Stimulated activated naive CD8-positive, alpha-beta T cell treated with anti-CD3 and anti-CD28 coated beads, Interleukin-15, Interleukin-2, amounts not matched to agents 100 U/mL and 50 U/mL, for 24 hours (primary cell): ENCODE results near the gene GSE1.
A peak's percentile ranks its signal among the peaks of the same experiment; 100 is the strongest.

Experiments
- ATAC-seq: fragments of 150-1000 bp; cut with Tn5 transposase; one replicate; pipeline ENCODE4 v1.10.0; 2021
- DNase-seq: peaks from one replicate; pipeline ENCODE4 v3.0.0; 2021

Gene GSE1

GRCh38 chr16:85607321-85607765 is 5.8 kb upstream of the GSE1 start:
- DNase-seq (no peak), ATAC-seq (no peak)

- ATAC-seq = no peak
- no peak for DNase-seq
These were observed 5.2 kb upstream of the GSE1 start for GRCh38 chr16:85607796-85608514.

DNA sequence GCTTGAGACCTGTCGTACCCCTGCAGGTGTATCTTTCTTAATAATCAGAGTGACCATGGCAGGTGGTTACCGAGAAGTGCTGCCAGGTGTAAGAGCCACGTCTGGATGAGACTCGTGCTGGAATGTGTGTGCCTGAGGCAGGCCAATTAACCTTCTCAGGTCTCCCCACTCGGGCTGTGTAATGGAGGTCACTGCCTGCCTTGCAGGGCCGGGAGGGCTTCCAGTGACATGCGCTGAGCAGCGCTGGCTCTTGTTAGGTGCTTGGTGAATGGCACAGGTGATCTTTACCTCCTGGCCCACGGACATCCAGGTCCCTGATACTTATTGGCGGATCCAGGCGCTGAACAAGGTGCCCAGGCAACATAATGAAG is 4.6 kb upstream of the GSE1 start:
- ATAC-seq (no peak), DNase-seq (no peak)

- no peak for DNase-seq
- no peak for ATAC-seq
These were observed 4.2 kb upstream of the GSE1 start for GRCh38 chr16:85608887-85609286.

GRCh38 chr16:85609539-85609938 is 3.6 kb upstream of the GSE1 start:
- ATAC-seq = no peak
- DNase-seq = no peak

DNA sequence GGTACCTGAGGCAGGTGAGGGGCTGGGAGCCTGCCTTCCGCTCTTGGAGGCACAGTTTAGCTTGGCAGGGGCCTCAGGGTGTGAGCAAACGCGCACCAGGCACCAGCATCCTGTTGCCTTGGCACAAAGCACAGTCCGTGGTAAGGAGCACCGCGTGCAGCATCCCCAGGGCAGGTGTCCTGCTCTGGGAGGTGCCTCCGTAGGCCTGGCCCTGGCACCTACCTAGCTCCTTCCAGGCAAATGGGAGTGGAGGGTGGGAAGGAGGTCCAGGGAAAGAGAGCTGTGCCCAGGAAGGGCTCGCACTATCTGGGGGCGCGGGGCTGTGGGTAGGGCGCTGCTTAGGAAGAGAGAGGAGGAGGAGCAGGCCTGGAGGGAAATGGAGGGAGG is 3.1 kb upstream of the GSE1 start:
- no peak for DNase-seq

DNA sequence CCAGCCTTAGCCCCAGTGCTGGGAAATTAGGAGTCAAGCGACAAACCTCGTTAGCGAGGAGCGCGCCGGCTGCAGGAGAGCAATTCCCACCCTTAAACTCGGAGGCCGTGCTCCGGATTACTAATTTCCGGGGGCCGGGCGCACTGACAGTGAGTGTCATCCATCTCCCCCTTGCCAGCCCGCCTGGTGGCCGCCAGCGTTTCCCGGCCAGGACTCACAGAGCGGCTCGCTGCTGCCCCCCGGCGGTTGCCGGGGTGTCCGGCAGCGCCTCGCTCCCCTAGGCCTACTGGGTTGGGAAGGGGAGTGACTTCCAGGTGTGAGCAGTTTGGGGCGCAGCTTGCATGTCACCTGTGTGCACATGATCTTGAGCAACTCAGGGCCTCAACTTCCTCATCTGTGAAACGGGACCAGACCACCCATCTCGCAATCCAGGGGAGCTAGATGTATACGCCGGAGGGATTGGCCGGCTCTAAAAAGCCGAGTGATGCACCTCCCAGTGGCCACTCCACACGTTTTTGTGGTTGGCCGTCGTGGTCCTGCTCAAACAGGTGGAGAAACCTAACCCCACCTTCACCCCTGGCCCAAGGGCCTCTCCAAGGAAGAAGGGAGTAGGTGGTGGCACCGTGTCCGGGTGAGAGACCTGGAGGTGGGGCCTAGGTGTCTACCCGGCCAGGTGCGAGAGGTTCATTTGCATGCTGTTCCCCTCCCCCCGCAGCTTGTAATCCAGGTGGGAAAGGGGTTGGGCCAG is 2.5 kb upstream of the GSE1 start:
- DNase-seq = peak; percentile 96
- ATAC-seq = peak; percentile 73

More for the DNA sequence above, 3.1 kb upstream of the GSE1 start:
- ATAC-seq = no peak

- no peak for DNase-seq
- ATAC-seq = no peak
These were observed 2.0 kb upstream of the GSE1 start for GRCh38 chr16:85611194-85611443.

GRCh38 chr16:85611444-85612190 is 1.5 kb upstream of the GSE1 start:
- peak; percentile 67 for DNase-seq
- peak; percentile 3 for ATAC-seq

DNA sequence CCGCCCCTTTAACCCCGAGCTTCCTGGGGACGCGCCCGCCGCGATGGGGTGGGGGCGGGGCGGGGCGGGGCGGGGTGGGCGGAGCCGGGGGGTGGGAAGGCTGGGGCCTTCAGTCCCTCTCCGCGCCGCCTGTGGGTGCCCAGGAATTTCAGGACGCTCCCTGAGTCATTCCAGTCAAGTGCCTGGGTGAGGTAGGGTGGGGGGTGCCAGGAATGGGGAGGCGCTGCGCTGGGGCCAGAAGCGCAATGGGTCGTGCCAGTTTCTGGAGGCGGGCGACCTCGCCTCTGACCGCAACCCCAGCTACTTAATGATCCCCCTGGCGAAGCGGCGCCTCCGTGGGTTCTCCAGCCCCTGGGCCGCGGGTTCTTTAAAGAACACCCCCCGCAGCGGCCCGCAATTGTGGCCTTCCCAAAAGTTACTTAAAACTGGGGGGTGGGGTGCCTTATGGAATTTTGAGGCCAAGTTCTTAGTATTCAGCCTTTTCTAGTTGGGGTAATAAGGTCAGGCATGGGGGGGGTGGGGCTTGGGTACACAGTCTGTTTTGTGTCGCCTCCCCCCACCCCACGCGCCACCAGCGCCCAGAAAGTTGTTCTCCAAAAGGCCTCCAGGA is 826 bp upstream of the GSE1 start:
- DNase-seq (peak; percentile 48), ATAC-seq (no peak)

- DNase-seq = peak; percentile 37
- no peak for ATAC-seq
These were observed 649 bp downstream of the GSE1 start for GRCh38 chr16:85613604-85614337.

DNA sequence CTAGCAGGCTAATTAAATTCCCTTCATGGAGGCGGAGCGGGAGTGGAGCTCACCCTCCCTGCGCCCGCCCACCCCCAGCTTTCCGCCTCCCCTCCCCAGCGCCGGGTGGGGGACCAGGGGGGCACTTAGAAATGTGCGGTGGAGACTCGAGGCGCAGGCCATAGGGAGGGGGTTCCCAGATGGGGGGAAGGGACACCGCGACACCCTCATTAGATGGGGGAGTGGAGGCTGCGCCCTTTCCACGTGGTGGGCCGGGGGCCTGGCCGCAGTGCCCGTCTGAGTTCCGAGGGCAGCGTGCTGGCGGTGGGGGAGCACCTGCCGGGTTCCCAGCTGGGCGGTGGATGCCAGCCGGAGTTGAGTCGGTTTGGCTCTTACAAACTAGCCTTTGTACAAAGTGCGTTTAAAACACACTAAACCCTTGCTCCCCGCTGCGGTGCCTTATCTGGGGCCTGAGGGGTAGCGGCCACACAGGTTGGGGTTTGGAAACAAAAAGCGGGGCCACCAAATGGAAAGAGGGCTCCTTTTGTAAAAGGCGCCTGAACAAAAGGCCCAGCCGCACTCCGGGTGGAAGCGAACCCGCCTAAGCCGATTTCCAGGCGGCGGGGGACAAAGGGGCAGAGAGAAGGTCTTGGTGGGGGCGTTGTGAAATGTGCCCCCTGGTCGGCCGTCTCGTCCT is 1.4 kb downstream of the GSE1 start:
- no peak for DNase-seq
- ATAC-seq = no peak

- peak; percentile 47 for ATAC-seq
These were observed 2.1 kb downstream of the GSE1 start for GRCh38 chr16:85615014-85615851.

DNA sequence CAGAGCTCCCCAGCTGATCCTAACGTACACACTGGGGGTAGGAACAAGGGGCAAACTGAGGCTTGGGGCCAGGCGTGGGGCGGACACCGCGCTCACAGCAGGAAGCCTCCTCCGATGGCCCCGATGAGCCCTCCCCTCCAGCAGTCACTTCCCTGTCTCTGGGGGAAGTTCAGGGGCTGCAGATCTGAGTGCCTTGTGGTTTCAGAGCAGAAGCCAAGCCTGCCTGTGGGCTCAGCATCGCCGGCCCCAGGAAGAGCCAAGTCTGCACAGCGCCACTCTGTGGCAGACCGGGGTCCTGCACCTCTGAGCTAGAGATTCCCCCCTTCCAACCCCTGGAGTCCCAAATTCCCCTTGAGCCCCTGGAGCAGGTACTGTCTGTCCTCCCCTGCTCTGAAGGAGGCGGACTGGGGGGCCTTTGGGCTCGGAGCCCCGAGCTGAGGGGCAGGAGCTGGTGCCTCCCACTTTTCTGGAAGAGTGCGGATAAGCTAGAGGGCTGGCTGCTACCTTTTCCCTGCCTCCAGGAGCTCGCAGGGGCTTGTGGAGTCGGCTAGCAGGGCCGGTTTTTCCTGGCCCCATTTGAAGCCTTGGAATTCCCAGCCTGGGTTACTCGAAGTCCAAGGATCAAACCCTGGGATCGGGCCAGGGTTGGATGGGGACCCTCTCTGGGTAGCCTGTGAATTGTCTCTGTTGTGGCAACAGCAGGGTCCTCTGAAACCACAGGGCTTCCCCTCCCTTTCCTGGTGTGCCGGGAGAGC is 2.9 kb downstream of the GSE1 start:
- ATAC-seq = peak; percentile 71
- DNase-seq = peak; percentile 92

More at GRCh38 chr16:85615014-85615851, 2.1 kb downstream of the GSE1 start:
- peak; percentile 79 for DNase-seq

DNA sequence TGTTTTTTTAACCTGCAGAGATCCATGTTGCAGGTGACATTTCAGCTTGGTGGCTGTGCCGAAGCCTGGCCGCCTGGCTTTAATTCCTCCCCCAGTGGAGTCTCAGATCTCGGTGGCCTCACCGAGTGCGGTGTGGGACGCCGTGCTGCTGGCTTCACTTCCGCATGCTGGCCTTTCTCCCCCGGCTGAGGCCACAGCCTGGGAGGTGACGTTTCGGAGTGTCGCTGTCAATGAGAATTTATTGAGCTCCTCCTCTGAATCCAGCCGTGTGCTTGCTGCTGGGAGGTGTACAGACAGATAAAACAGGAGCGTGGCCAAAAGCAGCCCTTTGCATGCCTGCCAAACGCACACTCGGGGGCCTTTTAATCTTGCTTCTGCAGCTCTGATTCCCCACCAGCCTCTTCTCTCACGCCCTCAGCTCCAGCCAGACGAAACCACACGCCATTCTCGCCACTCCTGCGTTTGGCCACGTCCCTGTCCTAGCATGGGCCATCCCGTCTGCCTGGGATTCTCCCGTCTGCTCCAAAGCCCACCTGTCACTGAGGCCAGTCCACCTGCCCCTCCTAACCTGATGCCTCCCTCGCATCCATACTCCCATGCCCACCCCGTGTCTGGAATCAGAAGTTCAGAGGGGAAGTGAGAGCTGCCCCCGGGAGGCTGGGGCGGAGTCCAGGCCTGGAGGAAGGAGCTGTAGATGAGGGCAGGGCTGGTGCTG is 3.6 kb downstream of the GSE1 start:
- DNase-seq (peak; percentile 67), ATAC-seq (peak; percentile 22)

- no peak for ATAC-seq
- no peak for DNase-seq
These were observed 4.8 kb downstream of the GSE1 start for GRCh38 chr16:85617948-85618347.

GRCh38 chr16:85618521-85618920 is 5.4 kb downstream of the GSE1 start:
- ATAC-seq (no peak), DNase-seq (no peak)

DNA sequence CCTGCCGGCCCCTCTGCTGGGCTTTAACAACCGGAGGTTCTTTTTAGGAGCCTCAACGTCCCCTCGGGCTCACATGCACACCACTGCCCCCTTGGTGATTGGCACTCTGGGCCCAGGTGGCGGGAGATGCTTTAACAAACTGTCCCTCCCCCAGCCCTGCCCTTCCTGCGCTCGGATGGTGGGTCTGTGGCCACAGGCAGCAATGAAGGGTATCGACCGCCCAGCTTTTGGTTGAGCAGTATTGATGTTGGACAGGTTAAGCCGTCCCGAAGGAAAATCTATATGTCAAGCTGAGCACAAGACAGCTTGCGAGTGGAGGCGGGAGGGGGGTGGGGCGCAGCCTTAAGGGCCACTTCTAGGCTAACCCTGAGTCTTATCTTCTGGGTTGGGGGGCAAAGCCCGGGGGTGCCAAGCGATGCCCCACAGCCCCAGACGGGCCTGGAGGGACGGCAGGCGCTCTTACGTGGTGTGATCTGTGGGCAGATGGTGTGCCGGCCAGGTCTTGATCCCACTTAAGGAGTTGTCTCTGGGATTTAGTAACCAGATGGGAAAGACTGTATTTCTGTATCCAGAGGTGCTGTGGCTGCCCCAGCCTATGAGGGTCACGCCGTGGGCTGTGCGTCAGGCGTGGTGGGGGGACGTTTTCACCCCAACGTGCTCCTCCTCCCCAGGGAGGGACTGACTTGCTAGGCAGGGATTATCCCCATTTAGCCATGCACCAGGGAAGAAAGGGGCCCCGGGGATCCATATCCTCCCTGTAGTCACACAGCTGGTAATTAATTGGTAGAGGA is 6.2 kb downstream of the GSE1 start:
- ATAC-seq = no peak
- DNase-seq = no peak
